Measurements from ENCODE around the gene NFXL1.

GRCh38 chr4:47840291-47840690 is 74.1 kb downstream of the NFXL1 start:
- TF ChIP-seq, protein P1, sequence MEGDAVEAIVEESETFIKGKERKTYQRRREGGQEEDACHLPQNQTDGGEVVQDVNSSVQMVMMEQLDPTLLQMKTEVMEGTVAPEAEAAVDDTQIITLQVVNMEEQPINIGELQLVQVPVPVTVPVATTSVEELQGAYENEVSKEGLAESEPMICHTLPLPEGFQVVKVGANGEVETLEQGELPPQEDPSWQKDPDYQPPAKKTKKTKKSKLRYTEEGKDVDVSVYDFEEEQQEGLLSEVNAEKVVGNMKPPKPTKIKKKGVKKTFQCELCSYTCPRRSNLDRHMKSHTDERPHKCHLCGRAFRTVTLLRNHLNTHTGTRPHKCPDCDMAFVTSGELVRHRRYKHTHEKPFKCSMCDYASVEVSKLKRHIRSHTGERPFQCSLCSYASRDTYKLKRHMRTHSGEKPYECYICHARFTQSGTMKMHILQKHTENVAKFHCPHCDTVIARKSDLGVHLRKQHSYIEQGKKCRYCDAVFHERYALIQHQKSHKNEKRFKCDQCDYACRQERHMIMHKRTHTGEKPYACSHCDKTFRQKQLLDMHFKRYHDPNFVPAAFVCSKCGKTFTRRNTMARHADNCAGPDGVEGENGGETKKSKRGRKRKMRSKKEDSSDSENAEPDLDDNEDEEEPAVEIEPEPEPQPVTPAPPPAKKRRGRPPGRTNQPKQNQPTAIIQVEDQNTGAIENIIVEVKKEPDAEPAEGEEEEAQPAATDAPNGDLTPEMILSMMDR (IDR thresholded peaks at IDR 0.05), result no peak
- no peak for TF ChIP-seq EZH2 (IDR thresholded peaks at IDR 0.05; ENCODE audit: borderline replicate concordance, insufficient read depth, low read depth, low read length, poor library complexity, severe bottlenecking)
